AG08395 (cell line): ENCODE data around the gene XPNPEP1.

Experiments
- DNase-seq: peaks from one replicate; pipeline ENCODE4 v3.0.0; 2012; ENCODE audit warnings: mixed read lengths, low spot score

Gene XPNPEP1

DNA sequence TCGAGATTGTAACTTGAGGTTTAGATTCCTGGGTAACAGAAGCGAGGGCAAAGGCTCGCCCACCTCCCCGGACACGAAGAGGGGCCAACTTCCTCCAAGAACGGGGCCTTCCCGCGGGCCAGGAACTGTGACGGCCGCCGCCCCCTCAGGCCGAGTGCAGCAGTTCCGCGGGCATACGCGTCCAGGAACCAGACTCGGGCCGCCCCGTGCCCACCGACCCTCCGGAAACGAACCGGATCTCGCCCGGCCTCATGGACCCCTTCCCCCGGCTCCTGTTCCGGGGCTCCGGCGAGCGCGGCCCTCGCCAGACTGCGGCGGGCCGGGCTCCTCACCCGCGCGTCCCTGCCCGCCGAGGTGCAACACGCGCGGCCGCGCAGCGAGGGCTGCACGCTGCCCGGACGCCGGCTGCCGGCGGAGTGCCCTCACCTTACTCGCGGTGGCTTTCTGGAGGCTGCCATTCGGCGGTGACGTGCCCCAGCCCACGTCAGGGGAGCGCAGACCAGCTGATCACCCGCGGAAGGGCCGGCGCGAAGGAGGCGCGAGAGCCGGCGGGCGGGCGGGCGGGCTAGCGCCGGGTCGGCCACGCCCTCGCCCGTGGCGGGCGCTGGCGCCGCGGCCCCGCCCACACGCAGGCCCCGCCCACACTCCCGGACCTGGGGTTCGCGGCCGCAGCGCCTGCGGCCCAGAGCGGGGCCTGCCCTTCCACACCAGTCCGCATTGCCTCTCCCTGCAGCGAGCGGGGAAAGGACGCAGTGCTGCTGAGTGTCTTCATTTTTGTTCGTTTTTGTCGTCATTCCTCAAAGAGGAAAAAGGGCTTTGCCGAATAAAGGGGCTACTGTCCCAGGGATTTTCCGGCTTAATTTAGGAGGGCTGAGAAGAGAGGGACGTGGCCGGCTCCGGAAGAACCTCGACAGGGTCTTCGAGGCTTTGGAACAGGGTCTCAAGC, at the start of gene XPNPEP1:
Gene XPNPEP1, minus strand, starts transcription at position 536 of the 946 bp plus-strand sequence. Its CDS starts 78 bp downstream, at position 458.
- peak; percentile 96 for DNase-seq

DNA sequence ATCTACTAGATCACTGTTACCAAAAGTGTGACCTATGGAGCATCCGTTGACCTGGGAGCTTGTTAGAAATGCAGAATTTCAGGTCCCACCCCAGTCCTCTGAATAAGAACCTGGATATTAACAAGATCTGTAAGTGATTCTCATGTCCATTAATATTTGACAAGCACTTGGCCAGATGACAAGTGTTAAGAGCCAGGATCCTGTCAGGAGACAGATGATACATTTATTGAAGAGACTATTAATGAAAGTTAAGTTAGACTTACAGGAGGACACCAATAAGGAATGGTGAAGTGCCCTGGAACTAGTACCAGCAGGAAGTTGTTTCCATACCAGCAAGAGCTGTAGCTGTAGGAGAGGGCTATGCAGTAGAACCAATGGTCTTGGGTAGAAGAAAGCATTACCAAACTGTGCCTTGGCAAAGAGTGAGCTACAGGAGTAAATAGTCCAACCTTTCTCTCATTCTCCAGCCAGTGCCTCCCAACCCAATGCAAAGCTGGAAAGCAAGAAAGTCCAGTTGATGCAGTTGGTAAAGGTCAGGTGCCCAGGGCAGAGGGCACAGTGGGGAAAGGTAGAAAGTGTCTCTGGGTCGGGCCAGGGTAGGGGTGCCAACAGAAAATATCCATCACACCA, 49.2 kb upstream of the XPNPEP1 start:
- no peak for DNase-seq

DNA sequence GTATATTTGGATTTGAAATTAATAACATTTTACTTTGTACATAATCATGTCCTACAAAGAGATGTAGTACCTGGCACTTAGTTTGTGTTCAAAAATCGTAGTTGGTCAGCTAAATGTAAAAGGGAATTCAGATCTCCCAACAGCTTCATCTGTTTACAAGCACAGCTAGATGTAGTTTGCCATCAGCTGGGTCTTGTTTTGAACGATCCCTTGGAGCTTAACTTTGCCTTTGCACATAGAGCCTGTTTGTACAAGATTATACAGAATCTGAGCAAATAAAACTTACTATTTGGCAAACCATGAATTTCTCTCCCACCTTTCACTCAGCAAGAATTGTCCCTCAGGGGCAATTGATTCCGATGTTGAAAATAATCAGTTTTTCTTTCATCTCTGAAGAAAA, 48.3 kb upstream of the XPNPEP1 start:
- DNase-seq = no peak

DNA sequence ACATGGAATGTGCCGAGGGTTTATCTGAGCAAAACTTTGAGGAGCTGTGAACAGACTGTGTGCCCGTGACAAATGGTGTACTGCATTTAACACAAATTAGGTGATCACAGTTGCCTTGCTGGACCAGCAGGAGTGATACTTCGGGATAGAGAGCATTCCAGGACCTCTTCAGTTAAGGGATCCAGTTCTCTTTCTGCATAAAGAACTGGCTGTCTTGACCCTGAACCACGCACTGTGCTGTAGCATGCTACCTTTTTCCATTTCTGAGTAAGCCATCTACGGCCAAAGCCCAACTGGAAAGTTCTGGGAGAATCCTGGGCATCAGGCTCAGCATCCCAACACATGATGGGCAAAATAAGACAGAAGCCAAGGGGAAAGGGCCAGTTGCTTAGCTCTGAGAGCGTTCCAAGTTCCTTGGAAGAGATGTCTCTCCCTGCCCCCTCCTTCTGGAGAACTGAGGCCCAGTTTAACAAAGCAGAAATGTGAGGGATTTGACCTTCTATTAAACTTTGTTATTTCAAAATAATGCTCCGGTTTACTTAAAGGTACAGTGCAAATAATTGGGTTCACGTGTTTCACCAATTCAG, 46.5 kb upstream of the XPNPEP1 start:
- no peak for DNase-seq

DNA sequence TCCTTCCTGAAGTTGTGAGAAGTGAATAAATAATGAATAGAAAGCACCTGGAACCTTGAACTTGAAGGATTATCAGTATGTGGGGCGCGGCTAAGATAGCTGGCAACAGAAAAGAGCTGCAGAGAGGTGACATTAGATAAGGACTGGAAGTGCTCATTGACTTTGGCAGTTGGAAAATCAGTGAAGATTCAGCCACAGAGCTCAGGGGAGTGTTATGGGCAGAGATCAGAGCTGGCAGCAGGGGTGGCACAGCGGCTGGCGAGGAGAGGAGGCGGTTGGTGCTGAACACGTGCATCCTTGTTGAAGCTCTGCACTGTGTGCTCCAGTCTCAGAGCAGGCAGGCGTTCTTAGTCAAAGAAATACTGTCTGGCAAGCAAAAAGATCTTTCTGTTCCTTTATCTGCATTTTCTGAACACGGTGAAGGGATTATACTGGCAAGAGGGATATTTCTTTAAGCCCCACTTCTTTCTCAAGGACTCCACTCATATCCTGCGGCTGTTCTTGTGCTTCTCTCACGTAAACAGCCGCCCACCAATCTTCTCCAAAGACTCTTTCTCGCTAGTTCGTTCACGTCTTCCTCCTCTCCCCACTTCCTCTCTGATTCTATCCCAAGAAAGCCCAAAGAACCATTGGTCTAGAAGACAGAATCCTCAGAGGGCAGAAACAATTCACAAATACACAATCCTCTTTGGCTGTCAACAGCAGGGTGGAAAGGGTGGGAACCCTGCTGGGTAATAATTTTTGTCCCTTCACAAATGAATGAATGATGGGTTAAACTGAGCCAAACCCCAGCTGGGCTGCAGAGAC, 45.8 kb upstream of the XPNPEP1 start:
- no peak for DNase-seq

DNA sequence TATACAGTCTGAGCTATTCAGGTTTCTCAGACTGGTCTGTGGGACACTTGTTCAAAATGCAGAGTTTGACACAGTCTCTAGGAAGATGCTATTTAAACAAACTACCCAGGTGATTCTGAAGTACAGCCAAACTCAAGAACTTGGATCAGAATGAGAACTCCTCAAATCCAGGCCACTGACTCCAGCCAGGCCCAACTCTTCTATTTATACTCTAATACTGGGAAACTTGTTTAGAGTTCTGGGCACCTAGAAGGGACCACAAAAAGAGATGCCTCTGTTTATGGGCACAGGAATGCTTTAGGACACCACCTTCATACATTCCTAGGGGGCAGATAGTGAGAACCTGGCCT, 44.4 kb upstream of the XPNPEP1 start:
- no peak for DNase-seq

DNA sequence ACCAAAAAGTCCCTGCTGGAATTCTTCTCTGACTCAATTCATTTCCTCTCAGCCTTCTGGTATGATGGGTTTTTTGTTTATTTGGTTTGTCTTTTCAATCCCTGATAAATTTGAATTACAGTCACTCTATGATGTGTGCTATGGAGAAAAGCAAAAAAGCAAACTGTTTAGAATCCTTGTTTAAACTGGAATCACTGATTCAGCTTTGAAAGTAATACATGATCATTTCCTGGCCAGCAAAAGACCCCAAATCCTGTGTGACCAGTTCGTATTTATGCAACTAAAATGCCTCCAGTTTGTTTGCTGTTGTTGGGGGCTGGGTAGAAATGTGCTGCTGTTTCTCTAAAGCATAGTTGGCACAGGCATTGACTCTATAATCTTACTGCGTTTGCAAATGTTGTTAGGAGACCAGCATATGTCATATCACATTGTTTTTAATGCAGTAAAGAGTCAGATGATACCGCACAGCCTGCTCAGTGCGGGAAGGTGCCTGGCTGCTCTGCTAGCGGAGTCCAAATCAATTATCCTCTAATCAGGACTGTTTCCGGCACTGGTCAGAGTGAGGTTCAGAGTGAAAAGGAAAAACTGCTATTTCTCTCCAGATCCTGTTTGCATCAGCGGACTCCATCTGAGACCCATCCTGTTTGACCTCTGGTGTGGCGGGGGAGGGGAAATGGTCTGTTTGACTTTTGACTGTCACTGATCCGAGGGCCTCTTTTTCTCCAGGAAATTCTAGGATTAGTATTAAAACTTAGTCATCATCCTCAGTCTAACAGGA, 43.8 kb upstream of the XPNPEP1 start:
- DNase-seq = no peak

DNA sequence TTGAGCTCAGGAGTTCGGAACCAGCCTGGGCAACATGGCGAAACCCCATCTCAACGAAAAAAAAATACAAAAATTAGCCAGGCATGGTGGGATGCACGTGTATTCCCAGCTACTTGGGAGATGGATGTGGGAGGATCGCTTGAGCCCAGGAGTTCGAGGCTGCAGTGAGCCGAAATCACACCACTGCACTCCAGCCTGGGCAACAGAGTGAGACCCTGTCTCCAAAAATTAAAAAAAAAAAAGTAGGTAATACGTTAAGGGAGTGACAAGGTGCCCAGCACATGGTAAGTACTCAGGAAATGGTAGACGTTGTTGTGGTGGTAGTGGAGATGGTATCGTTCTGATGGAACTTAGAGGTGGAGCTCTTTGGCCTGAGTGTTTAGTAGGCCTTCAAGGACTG, 41.0 kb upstream of the XPNPEP1 start:
- no peak for DNase-seq

DNA sequence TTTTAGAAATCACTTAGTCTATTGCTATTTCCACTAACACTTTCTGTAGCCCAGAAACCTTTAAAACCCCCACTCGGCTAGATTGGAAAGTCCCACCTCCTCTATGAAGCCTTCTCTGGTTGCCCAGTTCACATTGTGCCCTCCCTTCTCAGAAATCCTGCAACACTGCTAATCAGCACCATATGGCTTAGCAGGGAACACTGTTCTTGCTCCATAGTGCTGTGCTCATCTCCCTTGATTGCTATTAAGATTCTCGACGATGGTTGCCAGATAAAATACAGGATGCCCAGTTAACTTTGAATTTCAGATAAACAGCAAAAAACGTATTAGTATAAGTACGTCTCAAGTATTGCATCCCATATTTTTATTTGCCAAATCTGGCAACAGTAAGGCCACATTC, 40.1 kb upstream of the XPNPEP1 start:
- DNase-seq = peak; percentile 58

DNA sequence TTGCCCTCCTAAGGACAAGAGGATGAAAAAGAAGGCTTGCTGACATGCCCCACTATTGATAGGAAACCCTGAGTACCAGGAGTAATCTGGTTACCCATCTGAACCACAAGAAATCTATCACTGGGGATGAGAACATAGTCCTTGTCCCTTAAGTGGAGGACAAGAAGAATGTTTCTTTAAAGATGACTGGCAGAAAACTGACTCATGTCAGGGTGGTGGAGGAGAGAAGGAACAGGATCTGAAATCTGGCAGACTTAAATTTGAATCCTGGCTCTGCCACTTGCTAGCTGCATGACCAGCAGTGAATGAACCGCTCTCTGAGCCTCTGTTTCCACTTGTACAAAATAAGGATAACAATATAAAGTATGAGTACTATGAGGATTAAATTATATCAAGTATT, 38.9 kb upstream of the XPNPEP1 start:
- DNase-seq = no peak

DNA sequence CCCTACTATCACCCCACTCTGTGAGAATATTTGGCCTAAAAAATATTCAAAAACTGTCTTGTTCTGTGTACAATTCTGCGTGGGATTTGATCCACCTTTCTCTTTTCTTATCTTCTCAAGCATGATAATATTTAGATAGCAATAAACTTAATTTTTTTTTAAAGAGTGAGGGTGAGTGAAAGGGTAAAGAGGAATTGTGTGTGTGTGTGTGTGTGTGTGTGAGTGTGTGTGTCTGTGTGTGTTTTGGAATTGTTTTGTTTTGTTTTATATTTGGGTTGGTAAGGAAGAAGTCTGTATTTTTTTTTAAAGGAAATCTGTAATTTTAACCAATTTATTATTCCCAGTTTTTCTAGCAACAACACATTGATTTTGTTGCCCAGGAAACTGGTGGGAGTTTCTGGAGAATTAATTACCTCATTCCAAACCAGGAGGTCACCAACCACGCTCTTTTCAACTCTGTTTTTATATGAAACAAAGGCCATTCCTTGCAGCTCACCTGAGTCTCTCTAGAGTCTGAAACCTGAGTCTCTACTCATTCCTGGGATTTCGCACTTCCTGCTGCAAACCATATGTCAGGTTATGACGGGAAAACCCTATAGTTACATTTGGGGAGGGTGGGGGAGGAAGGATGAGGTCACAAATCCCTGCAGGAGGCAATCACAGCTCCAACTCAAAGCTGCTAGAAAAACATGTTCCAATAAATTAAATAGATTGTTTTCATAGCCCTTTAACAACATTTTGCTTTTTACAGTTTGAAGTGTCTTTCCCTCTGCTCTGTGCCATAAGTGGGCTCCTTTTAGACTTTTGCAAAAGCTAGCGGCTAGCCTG, 38.1 kb upstream of the XPNPEP1 start:
- DNase-seq = no peak

DNA sequence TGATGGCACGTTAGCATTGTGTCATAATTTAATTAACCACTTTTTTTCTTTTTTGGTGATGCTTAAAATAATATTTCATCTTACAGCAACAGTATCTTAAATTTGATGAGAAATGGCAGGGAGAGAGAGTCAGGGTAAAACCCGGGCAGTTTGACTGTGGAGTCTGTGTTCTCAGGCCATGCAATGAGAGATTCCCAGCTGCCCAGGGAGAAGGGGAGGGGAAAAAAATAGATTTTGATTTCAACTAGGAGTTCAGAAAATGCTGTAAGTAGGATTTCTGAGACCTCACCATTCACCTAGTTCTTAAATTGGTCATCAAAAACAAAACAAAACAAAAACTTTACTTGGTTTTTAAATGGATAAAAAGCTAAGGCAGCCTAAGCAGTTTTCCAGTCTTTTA, 37.4 kb upstream of the XPNPEP1 start:
- DNase-seq = no peak

DNA sequence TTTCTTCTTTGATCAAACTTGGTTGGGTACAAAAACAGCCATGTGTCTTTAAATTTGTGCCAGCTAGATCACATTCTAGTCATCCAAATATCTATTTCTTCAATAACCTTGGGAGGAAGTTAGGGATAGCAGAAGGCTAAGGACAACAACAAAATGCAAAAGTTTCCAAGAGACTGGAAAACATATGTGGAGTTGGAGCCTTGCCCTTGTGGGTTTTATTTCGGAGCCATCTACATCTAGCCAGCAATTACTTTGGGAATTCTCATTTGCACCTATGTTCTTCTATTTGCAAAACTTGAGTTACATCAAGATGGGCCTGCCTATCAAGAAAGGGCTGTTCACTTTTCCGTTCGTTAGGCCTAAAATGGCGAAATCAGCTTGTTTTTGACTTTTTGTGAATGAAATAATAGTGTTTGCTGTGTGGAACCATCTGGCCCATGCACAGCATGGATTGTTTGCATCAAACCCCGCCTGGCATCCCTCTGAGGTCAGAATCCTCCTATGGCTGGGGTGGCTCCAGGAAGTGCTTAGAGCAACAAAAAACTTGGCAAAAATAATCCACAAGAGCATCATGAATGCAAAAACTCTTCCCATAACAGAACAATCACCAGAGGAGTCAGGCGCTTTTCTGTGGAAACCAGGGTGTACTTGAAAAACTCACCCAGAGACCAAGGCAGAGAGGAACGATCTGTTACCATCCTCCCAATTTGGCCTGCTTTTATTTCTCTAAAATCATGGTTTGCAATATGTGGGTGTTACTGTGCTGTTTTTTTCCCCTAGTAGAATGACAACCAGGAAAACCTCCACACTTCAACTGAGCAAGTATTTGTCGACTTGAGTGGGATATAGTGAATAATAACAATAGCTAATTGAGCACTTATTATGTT, 36.2 kb upstream of the XPNPEP1 start:
- no peak for DNase-seq

DNA sequence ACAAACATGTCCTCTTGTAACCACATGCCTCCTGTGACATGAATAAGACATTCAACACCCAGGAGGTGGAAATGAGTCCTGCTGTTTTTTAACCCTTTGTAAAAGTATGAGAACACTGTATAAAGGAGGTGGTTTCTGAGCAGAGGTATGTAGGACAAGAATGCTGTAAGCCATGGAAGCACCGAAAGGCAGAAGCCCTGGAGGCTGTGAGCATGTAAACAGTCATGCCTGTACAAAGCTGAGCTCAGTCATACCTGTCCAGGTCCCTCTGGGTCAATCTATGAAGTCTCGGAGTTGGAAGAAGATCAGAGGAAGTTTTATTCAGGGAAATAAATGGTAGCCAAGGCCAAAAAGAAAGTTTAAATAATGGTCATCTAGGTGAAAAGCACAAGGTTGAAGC, 34.7 kb upstream of the XPNPEP1 start:
- no peak for DNase-seq

DNA sequence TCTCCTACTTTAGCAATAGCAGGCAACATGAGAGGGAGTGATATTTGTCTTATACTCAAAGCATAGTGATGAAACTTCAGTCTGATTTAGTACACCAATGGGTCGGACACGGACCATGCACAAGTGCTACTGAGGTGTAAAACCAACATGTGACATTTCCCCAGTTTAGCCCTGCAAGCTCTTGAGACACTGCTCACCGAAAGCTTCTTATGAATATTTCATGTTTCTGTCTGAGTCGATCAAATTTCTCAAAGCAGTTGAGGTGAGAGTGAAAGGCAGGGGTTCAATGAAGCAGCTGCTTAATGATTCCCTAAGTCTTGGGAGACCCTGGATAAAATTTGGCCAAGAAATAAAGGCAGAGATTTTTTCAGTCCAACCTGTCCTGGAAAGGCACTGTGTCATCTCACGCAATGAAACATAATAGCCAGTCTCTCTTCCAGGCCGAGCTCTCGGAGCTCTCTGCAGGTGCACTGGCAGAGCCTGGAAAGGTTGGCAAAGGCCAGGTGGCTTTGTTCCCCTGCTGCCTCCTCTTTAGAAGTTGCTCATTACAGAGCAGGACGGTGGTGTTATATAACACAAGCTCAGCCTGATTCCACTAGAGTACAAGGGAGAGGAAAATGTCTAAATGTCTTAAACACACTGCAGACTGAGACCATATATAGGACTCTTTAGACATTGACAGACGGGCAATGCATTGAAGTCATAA, 33.9 kb upstream of the XPNPEP1 start:
- DNase-seq = no peak

DNA sequence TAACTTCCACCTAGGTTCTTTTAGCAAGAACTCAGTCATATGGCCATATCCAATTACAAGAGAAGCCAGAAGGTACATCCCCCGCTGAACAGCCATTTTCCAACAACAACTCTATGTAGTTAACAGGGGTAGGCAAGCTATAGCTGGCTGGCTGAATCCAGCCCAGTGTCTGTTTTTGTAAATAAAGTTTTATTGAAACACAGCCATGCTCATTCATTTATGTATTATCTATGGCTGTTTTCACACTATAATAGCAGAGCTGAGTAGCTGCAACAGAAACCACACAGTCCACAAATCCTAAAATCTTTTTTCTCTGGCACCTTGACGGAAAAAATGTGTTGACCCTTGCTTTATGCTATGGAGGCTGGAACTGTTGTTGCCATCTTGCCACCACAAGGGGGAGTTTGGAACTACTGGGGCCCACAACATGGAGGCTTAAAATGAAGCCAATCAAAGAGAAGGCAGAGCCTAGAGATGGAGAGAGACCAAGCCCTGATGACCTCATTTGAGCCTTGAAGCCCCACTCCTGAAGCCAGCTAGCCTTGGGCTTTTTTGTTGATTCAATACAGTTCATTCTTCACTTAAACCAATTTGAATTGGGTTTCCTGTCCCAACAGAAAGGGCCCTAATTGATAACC, 33.3 kb upstream of the XPNPEP1 start:
- DNase-seq = peak; percentile 55

DNA sequence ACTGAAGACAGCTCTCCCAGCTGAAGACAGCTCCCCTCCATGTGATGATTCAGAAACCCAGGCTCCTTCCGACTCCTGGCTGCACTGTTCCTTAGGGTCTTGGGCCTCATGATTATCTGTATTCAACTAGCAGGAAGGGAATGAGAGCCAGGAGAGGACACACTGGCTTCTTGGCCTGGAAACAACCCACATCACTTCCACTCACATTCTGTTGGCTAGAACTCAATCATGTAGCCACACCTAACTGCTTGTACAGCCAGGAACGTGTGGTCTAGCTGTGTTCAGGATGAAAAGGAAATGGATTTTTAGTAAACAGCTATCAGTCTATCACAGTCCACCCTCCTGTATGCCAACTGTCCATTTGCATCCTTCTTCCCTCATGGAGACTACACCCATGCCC, 30.5 kb upstream of the XPNPEP1 start:
- DNase-seq = no peak

DNA sequence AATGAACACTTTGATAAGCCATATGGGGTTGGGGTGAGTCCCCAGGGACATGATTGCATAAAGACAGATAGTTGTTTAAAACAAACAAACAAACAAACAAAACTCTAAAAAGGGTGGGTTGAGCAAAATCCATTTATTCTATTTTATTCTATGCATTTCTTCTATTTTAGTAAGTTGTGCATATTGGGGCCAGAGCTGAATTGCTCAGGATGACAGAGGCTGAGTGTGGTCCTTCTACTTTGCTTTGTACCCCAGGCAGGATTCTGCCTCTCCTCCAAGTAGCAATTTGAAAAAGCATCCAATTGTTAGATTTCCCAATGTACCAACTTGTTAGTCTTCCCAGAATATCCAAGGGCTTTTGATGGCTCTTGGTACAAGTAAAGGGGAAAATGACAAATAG, 29.2 kb upstream of the XPNPEP1 start:
- DNase-seq = no peak
